Fibroblast of pulmonary artery (primary cell): Measurements from ENCODE around the gene PCDHGA9.

Experiments used
- DNase-seq: peaks from one replicate; pipeline ENCODE4 v3.0.0-alpha.2; 2010; ENCODE audit warnings: low read depth
- H3K4me3 ChIP-seq: replicated peaks from 2 replicates; pipeline ENCODE4 v1.5.1; 2011; ENCODE audit warnings: low read depth, mild to moderate bottlenecking, control low read depth, low read length, moderate library complexity
- CTCF ChIP-seq: IDR thresholded peaks from 2 replicates; pipeline ENCODE4 v1.5.1; 2011; ENCODE audit warnings: mild to moderate bottlenecking, control low read depth, low read length, inconsistent platforms; ENCODE audit errors: missing control alignments

Gene PCDHGA9

GRCh38 chr5:141402553-141403243, at the start of gene PCDHGA9:
PCDHGA9 (plus strand) TSS chr5:141402778; CDS start chr5:141402953, 175 bp downstream.
- peak; percentile 56 for DNase-seq
- TF ChIP-seq CTCF = peak; percentile 38
- peak within 1 kb of the TSS; percentile 42 for H3K4me3 ChIP-seq

GRCh38 chr5:141354900-141355469, 47.6 kb upstream of the PCDHGA9 start, which contains the start of gene PCDHGA4:
PCDHGA4 (plus strand) TSS chr5:141355021; CDS start chr5:141355108, 87 bp downstream.
- TF ChIP-seq CTCF = peak; percentile 50
- peak within 1 kb of the TSS; percentile 47 for H3K4me3 ChIP-seq
- DNase-seq = peak; percentile 49

- no peak for TF ChIP-seq CTCF
- DNase-seq = no peak
- peak overlapping the region; percentile 47 for H3K4me3 ChIP-seq
These were observed 46.9 kb upstream of the PCDHGA9 start for GRCh38 chr5:141355641-141356040.

GRCh38 chr5:141356133-141356532, 46.4 kb upstream of the PCDHGA9 start:
- no peak for TF ChIP-seq CTCF
- H3K4me3 ChIP-seq = no peak overlapping the region
- DNase-seq = no peak

GRCh38 chr5:141356950-141357349, 45.6 kb upstream of the PCDHGA9 start:
- DNase-seq = no peak
- no peak for TF ChIP-seq CTCF
- H3K4me3 ChIP-seq = no peak overlapping the region

- H3K4me3 ChIP-seq = peak within 1 kb of the TSS; percentile 47
- peak; percentile 66 for DNase-seq
- TF ChIP-seq CTCF = peak; percentile 44
These were observed 42.7 kb upstream of the PCDHGA9 start, which contains the start of gene PCDHGB2 for GRCh38 chr5:141359790-141360426. PCDHGB2 (plus strand) TSS chr5:141359994; CDS start chr5:141360136, 142 bp downstream.
